NCI-H82 treated with DMSO at 0.1 percent for 48 hours (cell line): ENCODE data around the gene FUZ.

Experiments
- DNase-seq: peaks from one replicate; lab custom pipeline; 2025; ENCODE audit not compliant: unreplicated experiment; lab: John Stamatoyannopoulos, UW

The FUZ gene

DNA sequence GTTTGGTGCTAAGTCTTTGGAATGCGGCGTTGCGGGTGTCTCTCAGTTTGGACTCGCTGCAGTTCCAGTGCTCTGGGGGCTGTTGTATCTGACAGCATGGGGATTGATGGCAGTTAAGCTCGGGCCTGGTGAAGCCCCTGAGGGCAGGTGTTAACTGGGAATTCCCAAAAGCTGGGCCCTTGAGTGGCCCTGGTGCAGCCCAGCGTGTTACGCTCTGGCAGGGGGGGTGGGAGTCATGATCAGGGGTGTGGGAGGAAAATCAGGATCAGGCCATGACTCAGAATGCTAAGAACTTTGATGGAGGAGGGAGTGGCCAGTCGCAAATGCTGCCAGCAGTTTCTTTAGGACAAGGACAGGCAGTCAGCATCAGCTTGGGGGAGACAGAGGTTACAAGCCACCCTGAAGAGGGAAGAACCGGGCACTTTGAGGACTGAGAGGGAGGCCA, 26.7 kb downstream of the FUZ start:
- DNase-seq, result no peak

DNA sequence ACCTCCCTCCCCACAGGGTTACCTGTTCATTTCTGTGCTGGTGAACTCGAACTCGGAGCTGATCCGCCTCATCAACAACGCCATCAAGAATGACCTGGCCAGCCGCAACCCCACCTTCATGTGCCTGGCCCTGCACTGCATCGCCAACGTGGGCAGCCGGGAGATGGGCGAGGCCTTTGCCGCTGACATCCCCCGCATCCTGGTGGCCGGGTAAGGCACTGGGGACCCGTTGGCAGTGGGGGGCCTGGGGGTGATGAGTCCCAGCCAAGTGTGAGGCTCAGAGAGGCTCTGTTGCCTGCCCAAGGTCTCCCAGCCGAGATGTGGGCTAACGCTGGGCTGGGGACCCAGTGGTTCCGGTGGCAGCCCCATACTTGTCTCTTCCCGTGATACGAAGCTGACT, 30.6 kb downstream of the FUZ start:
- no peak for DNase-seq

DNA sequence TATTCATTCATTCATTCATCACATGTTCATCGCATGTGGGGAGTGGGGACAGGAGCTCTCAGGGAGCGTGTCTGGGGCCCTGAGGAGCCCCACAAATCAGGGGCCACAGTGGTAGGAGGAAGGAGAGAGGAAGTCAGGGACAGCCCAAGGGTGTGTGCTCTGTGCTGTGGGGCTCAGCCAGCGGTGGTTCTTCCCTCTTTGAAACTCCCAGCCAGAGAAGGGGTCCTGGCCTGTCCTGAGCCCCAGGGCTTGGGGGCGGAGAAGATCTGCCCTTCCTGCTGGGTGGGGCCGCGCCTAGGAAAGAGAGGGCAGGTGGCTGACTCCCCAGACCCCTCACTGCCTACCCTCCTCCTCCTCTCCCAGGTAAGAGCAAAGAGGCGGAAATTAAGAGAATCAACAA, 31.7 kb downstream of the FUZ start:
- no peak for DNase-seq

DNA sequence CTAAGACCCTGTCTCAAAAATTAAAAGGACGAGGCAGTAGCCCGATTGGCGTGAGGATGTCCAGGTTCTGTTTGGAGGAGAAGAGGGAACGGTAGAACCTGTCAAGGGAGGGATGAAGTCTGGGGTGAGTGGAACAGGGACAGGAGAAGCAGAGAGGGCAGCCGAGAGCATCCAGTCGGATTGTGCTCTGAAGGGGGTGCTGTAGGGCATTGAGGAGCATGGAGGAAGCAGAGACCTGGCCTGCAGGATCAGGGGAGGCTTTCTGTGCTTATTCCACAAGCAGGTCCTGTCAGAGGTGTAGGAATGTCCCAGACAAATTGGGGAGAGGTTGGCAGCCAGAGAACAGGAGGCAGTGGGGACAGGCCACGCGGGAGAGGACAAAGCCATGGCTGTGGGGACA, 32.2 kb downstream of the FUZ start:
- no peak for DNase-seq

DNA sequence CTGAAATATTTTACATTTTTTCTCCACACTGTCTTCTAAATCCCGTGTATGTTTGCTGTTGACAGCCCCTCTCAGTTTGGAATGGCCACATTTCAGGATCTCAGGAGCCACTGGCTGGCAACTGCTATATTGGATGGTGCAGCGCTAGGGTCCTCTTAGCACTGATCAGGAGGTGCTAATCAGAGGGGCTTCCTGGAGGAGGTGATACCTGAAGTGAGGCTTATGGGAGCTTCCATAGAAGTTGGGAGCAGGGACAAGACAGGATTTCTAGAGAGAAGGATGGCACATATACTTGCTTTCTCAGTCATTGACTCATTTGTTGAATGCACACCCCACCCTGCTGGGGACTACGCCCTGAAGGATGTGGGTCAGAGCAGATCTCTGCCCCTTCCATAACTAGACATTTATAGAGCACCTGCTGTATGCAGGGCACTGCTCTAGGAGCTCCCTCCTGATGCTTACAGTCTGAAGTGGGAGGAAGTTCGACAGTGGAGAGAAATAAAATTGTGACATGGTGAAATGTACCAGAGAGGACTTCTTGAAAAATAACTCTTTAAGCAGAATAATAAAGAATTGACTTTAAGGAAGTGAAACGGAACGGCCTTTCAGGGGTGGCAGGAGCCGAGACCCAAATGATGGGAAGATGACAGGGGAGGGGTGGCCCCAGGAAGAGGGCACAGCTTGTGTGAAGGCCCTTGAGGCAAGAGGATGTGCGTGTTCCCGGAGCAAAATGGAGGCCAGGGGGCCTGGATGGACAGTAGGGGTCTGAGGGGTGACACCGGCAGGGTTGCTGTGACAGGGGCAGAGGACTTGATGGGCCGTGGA, 33.1 kb downstream of the FUZ start:
- no peak for DNase-seq

DNA sequence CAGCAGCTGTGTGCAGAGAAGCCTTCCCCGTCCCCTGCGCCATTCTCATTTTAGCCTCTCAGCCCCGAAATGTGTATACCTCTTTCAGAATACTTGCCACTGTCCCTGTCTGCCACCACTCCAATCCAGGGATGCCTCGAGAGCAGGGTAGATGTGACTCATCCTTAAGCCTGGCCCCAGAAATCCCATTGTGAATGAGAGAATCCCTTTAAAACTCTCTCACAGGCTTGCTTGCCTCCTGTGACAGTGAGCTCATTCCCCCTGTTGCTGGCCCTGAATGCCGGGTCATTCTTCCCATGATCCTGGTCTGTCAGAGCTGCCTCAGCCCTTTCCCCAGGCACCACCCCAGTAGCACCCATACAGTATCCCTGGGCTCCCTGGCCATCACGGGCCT, 36.7 kb downstream of the FUZ start:
- no peak for DNase-seq

DNA sequence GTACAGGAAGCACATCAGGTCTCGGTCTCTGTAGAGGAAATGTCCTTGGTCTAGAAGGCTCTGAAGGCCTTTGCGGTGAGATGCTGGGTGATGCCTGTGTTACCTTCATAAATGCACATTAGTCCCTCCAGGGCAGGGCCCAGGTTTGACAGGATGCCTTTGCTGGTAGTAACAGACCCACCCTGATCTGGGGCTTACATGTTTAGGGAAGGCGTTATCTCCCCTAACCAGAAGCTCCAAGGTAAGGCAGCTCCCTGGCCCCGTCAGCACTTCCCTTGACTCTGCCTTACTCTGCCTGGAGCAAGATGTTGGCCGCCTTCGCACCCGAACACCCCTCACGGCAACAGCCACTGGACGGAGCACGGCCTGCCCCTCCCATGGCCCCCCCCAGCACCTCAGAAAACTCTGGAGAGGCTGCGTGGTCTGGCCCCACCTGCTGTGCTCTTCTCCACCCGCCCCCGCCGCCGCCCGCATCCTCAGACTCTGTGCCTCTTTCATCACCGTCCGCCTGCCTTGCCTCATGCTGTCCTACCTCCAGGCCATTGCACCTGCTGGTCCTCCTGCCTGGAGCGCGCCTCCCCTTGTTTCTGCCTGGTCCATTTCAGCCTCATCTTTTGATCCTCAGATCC, 37.2 kb downstream of the FUZ start:
- no peak for DNase-seq

DNA sequence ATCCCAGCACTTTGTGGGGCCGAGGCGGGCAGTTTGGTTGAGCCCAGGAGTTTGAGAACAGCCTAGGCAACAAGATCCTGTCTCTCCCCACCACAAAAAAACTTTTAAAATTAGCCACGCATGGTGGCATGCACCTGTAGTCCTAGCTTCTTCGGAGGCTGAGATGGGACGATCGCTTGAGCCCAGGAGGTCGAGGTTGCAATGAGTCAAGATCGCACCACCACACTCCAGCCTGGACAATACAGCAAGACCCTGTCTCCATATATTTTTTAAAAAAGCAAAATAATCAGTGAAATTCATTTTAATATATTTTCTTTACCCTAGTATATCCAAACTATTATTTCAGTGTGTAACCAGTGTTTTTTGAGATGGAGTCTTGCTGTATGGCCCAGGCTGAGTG, 38.1 kb downstream of the FUZ start:
- DNase-seq, result no peak

DNA sequence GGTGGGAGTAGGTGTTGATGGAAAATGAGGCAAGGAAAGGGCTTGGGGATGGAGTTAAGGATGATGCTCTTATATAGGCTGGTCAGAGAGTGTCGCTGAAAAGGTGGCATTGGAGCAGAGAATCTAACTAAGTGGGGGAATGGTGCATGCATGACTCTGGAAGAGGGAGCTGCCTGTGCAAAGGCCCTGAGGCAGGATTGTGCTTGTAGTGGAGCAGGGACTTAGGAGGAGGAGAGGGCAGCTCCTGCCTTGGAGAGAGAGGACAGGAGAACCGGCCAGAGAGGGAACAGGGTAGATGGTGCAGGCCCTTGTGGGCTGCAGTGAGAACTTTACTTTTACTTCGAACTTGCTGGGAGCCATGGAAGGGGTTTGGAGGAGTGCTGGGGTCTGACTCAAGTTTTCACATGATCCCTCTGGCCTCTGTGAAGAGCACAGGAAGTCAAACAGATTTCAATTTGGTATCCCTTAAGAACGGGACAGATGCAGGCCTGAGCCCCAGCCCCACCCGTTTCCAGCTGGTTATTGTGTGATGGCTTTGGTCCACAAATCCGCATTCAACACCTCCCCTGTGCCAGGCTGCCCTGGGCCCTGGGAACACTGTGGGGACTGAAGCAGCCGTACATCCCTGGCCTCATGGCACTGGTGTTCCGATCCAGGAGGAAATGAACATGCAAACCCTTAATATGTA, 39.3 kb downstream of the FUZ start:
- DNase-seq, result no peak

DNA sequence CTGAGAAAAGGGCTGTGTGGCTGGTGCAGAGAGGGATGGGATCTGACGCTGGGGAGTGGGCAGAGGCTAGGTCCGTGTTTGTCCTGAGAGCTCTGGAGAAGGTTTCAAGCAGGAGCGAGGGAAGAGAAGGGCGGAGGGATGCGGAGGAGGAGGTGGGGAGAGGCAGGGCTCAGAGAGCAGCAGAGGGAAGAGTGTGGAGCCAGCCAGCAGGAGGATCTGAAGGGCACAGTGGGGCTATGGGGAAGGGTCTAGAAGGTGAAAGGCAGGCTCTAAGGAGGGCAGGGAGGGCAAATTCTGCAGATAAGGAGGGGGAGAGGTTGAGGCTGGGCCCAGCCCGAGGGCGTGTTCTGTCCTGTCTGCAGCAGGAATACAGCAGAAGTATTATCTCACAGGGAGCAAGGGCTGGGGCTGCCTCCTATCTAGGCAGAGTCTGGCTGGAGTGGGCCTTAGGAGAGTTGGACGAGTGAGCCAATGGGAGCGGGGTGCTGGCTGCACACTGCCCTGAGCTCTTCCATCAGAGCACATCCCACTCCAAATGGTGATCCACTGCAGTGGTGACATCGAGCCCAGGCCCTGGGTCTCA, 40.2 kb downstream of the FUZ start:
- no peak for DNase-seq

DNA sequence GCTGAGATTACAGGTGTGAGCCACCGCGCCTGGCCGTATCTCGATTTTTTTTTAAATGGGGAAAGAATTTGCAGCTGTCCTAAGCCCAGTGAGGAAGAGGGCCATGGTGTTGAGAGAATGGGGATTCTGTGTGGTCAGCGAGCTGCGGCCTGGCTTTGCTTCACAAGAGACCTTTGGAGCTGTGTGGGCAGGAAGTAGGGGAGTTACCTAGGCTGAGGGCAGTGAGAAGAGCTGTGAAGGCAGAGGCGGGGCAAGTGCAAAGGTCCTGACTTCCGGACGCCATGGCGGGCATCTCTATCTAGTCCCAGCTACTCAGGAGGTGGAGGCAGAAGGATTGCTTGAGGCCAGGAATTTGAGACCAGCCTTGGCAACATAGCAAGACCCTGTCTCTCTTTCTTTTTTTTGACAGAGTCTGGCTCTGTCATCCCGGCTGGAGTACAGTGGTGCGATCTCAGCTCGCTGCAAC, 41.4 kb downstream of the FUZ start:
- DNase-seq, result no peak

DNA sequence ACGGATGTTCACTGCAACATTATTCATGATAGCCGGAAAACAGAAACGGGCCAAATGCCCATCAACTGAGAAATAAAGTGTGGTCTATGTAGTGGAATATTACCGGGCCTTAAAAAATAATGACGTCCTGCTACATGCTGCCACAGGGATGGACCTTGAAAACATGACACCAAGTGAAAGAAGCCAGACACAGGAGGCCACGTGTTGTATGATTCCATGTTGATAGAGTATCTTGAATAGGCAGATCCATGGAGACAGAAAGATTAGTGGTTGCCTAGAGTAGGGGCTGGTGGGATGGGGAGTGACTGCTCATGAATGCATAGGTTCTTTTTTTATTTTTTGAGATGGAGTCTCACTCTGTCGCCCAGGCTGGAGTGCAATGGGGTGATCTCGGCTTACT, 42.6 kb downstream of the FUZ start:
- DNase-seq, result no peak

DNA sequence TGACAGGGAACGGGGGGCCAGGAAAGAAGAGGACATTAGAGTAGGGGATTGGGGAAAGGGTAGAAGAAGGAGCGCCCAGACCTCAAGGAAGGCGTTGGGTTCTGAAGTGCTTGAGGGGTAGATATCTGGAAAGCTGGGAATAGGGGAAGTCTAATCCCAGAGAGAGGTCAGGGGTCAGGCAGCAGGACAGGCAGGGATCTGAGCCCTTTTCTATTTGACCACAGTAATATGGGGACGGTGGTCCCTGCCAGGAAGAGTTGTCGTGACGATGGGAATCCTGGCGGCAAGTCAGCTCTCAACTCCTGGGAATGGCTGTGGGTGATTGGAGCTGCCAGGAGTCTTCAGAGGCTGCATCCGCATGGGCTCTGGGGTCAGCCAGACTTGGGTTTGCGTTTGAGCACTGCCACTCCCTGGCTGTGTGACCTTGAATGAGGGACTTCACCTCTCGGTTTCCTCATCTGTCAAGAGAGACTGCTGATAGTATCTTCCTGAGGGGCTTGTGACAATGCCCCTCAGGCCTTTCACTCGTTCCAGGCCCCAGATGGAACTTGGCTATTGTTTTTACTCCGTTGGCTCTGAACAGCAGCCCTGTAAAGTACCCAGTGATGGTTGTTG, 45.0 kb downstream of the FUZ start:
- DNase-seq, result no peak

DNA sequence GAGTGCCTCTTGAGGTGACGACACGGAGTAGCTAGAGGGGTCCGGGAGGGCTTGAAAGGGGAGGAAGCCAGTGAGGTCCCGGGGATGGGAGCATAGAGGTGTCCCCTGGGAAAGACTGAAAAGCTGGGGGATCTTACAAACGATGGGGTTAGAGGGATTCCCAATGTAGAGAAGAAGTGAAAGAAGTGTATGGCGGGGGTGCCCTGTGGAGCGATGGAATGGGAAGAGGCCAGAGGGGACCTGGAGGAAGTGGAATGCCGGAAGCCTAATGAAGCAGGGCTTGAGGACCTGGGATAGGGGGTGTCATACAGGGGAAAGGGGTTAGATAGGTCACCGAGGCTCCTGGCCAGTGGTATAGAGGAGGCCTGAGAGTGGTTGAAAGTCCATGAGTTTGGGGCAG, 45.7 kb downstream of the FUZ start:
- DNase-seq, result no peak

DNA sequence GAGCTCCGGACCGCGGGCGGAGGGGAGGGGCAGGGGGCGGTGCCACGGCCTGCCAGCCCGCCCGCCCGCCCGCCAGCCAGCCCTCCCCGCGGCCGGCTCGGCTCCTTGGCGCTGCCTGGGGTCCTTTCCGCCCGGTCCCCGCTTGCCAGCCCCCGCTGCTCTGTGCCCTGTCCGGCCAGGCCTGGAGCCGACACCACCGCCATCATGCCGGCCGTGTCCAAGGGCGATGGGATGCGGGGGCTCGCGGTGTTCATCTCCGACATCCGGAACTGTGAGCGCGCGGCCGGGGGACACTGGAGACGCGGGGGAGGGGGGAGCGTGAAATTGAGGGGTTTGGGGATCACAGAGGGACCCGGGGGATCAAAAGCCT, 46.2 kb downstream of the FUZ start, which contains the start of gene AP2A1:
AP2A1 (plus strand) TSS at position 72 of the 370 bp plus-strand sequence; CDS start at position 205, 133 bp downstream.
- DNase-seq, result no peak

DNA sequence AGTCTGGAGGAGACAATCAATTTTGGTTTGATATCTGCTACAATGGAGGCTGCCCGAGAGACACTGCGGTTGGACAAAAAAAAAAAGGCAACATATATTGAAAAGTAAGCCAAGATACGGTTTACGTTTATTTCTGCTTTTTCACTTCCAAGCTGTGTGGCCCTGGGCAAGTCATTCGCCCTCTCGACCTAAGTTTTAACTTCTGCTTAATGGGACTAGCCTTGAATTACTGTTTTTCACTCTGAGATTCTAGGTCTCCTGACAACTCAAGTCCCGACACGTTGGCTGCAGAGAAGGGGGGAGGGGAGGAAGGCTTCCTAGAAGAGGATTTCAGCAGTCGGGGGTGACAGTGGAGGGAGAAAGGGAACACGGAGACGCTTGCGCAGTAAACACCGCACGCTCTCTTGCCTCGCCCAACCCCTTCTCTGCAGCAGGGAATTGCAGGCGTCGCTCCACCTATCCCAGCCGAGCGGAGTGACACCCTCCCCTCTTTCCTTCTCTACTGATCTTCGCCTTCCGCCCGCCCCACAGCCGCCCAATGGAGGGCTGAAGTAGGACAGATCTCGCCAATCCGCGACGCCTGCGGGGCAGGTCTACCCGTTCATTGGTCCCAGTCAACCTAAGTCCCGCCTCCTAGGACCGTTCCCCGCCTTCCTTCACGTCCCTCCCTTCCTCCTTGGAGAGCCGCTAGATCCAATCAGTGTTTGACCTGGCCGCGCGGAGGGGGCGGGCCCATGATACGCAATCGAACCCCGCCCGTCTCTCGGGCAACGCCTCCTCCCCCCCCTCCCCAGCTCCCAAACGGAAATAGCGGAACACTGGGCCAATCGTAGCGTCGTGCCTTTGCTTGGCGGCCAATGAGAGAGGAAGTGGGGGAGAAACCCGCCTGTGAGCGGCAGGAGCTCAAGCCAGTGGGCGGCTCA, 46.8 kb downstream of the FUZ start:
- DNase-seq, result peak; percentile 100

DNA sequence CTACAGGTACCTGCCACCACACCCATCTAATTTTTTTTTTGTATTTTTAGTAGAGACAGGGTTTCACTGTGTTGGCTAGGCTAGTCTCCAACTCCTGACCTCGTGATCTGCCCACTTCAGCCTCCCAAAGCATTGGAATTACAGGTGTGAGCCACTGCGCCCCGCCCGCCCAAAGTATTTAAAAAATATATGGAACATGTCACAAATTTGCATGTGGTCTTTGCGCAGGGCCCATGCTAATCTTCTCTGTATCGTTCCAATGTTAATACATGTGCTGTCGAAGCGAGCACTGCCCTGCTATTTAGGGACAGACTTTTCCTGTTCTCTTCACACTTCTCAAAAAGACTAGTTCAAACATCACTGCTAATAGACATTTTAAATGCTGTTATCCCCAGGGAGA, 48.8 kb downstream of the FUZ start:
- DNase-seq, result no peak

DNA sequence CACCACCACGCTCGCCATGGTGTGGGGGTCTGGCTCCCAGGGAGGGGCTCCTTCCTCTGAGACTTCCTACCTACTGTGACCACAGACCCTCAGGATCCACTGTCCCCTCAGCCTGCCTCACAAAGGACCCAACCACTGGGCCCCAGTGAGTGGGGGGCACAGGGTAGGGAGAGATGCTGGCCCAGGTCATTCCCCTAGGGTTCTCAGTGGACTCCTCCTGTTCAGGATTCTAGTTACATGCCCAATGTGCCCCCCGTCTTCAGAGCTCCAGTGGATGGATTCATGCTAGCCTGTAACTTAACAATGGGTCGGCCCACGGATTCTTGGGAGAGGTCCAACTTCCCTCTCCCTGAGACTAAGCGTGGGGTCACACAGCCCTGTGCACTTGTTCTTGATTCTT, 49.9 kb downstream of the FUZ start, which contains the start of gene TSKS:
TSKS (minus strand) TSS at position 77 of the 400 bp plus-strand sequence; CDS start at position 18, 59 bp downstream.
- no peak for DNase-seq

DNA sequence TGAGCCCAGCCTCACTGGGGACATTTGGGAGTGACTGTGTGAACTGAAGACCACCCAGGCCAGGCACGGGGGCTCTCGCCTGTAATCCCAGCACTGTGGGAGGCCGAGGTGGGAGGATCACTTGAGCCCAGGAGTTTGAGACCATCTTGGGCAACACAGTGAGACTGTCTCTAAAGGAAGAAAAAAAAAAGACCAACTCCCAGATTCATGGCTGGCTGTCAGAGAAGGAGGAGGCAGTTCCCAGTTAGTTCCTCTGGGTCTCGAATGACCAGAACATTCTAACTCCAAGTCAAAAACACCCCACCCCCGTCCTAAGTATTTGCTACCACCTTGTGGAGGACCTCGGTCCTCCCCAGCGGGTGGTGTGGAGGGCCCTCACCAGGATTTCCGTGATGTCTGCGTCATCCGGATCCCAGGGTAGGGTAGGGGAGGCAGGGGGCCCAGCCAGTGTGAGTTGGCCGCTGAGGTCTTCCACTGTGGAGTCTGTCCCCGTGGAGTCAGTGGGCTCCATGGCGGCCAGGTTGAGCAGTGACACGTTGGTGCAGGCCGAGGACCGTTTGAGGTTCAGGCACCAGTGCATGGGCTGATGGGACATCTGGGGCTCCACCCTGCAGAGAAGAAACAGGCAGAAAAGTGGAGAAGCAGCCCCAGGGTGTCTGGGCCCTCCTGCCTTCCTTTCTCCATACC, 51.3 kb downstream of the FUZ start:
- no peak for DNase-seq
